Amygdala (tissue), 56 donors: ENCODE data around the gene NANS.
"Not testable (repeated sequence)": the region's sequence is repeated elsewhere in the genome, so short reads cannot be mapped to it uniquely, and the experiment has no call there.

Experiments used
- DNase-seq, 56 donors: peaks; one replicate each; lab custom pipeline; 2025; lab: John Stamatoyannopoulos, UW

NANS gene

DNA sequence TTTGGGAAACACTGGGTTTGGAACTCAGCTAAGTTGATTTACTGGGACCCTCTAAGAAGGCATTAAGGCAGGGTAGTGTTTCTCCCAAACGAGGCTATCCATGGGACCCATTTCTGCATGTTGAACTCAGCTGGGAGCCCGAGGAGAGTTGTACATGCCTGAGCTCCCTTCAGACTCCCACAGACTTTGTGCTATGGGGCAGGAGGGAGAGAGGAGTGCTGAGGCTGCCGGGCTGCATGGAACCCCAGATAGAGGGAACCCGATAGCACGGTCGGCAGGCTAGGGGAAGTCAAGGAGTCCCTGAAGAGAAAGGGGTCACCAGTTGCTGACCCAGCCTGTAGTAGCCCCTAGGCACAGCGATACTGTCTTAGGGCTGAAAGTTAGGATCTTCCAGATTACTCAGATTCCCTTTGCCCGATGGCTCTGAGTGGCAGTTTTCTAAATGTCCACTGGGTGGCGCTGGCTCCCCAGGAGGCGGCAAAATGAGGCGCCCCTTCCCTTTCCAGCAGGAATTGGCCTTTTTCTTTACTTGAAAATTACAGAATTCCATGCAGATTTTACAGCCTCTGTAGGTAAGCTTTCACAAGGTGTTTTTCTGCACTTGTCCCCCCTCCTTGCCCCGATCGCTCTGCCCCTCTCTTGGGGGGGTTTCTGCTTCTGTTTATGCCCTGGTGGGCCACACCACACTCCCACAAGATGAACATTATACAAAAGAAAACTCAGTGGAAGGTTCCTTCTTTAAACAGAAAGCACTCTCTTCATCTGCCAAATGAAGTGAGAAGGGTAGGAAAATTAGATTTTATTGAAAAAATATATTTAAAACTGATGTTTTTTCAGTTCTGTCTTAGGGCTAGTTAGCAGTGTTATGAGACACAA lies 17.8 kb downstream of the NANS start:
- peak in 39 of 56 donors; percentile 3 to 73 (median 35) for DNase-seq

DNA sequence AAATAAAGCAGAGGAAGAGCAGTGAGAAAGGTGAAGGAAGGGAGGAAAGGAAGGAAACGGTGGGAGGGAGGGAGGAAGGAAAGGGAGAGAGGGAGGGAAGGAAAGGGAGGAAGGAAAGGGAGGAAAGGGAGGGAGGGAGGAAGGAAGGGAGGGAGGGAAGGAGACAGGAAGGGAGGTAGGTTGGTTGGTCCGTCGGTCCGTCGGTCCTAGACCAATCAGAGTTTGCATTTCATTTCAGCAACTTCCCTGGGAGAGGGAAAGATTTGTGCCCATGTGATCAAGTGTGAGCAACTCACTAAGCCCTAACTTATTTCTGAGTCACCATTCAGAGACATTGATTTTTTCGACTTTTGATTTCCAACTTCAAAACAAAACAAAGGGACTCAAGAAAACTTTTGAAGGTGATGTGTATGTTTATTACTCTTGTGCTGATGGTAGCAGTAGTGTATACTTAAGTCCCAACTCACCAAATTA lies 18.8 kb downstream of the NANS start:
- DNase-seq, result no peak

DNA sequence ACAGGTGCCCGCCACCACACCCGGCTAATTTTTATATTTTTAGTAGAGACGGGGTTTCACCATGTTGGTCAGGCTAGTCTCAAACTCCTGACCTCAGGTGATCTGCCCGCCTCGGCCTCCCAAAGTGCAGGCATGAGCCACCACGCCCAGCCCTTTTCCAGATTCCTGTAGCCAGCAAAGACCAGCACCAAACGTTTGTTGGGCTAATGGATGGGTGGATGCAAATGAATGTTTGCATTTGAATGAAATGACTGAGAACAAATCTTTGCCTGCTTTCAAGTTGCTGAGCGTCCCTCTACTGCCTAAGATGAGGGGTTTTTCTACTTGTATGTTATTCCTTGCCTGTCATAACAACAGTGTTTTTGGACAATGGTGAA lies 20.0 kb downstream of the NANS start:
- DNase-seq, result not testable (repeated sequence)

DNA sequence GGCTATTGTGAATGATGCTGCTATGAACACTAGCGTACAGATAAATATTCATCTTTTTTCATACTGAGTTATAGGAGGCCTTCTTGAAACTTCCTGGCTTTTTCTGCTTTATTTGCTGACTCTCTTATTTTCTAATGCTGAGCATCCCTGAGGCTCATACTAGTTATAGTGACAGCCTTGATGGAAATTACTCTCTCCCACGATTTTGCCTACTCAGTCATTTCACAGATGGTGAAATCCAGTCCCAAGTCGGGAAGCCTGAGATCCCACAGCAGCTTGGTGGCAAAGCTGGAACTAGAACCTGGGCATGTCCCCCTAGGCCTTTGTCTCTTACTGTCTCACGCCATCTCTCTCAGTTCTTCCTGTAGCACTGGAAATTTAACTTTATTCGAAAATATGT lies 22.4 kb downstream of the NANS start:
- no peak for DNase-seq

DNA sequence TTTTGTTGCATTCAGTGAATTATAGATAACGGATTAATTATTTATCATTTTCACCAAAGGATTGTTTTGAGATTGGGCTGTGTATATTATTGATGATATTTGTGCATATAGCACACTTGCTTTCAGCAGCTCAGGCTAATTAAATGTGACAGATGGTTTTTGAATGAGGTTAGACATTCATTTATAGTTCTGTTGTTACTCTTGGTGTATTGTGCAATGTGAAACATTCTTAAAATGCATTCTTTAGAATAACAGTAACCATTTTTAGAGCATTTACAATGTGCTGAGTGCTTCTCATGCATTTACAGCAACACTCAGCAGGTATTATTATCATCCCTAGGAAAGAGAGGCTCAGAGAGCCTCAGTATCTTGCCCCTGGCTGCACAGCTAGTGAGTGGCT lies 23.8 kb downstream of the NANS start:
- no peak for DNase-seq

DNA sequence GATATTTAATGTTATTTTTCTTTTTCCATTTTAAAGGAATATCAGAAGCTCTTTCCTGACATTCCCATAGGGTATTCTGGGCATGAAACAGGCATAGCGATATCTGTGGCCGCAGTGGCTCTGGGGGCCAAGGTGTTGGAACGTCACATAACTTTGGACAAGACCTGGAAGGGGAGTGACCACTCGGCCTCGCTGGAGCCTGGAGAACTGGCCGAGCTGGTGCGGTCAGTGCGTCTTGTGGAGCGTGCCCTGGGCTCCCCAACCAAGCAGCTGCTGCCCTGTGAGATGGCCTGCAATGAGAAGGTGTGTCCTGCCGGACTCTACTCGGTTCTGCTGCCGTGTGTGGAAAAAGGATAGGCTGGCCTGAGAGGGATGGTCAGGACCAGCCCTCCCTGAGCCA lies 24.2 kb downstream of the NANS start:
- no peak for DNase-seq

DNA sequence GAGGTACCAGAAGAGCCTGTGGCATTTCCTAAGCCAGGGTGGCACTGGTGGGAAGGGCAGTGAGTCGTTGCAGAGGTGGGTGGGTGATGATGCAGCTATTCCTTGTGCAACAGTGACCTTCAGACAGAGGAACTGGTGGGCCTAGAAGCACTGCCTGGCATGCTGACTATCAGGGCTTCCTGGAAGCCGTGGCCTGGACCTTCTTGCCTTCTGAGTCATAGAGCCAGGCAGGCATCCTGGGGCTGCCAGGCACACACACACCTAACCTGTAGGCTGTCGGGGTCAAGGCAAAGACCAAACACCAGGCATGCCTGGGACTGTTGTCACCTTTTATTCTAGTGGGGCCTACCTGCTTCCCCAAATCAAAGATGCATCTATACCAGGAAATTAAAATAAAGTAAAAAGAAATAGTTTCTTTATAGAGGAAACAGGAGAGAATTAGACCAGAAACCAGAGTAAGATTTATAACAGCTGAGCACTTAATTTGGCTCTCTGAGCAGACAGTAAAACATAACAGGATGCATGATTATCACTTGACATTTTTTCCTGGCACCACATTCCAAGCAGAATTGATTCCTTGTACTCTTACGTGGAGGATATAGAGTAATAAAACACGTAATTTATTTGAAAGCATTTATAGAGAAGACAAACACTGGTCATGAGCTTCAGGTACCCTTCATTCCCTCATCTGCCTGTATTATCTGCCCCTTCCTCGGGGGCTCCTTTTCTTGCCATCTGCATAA lies 25.1 kb downstream of the NANS start:
- no peak for DNase-seq

DNA sequence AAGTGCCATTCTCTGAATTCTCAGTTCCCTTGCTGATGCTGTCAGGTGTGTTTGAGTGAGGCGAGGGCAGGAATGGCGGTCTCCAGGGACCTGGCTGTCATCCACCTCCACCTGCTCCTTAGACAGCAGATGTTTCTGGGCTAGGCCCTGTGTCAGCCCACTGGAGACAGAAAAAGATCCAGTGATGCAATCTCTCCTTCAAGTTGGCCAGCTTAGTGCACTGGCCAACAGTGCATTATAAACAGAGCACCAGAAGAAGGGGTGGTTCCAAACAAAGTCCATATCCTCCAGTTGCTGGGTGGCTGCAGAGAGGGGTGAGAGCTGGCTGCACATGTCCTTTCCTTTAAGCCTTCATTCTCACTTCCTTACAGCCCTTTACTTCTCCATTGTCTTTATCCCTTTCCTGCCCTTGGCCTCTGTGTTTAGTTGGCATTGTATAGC lies 26.5 kb downstream of the NANS start:
- DNase-seq, result no peak

DNA sequence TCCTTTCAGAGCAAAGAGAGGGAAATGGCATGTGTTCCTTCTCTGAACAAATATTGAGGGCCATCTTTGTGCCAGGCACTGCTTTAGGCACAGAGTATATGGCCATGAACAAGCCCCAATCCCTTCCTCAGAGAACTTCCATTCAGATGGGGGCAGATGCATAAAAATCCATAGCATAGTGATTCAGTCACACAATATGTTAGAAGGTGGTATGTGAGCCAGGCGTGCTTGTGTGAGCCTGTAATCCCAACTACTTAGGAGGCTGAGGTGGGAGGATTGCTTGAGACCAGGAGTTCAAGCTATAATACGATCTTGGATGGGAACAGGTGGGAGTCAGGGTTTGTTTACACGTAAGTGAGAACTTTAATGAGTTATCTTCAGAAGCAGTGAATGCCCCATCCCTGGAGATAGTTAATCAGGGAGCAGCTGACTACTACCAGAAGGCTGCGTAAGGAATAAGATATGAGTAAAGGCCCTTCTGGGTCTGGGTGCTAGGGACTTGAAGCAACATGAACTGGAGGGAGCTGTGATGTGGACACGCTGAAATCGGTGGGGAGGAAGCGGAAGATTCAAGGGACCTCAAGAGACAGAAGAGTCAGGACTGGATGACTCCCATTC lies 27.1 kb downstream of the NANS start:
- DNase-seq, result no peak

DNA sequence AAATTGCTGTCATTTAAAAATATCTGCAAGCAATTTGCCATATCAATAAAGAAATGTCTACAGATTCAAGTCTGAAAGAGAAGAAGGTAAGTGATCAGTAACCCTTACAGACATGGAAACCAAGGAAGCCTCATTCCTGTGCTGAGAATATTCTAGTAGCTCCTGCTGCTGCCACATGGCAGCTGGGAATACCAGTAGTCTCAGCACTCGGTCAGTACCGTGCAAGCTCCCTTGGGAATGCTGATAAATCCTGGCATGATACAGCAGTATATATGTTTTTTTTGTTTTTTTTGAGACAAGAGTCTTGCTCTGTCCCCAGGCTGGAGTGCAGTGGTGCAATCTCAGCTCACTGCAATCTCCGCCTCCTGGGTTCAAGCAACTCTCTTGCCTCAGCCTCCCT lies 27.9 kb downstream of the NANS start:
- no peak for DNase-seq

DNA sequence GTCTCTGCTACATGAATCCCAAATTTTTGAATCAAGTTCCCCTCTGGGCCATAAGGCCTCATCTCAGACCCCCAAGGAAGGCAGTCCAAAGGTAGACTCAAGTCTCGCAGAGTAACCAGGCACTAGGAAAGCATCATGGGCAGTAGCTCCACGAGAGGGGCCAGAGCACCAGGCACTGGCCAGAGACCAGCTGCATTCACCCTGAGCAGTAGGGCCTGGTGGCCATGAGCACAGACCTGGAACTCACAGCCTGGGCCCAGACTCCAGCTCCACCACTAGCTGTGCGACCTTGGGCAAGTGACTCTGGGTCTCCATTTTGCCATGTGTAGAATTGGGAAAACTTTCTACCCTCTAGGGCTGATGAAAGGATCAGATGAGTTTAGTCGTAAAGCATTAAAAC lies 28.5 kb downstream of the NANS start:
- no peak for DNase-seq

DNA sequence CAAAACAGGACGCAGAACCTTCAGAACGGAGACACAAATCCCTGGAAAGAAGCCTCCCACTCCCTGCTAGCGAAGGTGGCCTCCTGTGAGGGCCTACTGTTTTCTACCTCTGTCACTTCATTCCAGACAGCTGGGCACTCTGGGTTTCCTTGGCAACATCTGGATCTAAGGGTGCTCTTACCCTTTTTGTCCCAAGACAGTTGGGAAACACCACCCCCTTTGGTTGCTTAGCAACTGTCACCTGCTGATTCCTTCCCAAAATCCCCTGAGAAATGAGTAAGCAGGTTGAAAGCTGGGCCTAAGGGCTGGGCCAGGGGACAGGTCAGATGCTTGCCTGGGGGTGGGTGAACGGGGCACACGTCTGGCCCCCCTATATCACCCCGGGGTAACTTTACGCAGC lies 29.4 kb downstream of the NANS start:
- DNase-seq, result no peak

DNA sequence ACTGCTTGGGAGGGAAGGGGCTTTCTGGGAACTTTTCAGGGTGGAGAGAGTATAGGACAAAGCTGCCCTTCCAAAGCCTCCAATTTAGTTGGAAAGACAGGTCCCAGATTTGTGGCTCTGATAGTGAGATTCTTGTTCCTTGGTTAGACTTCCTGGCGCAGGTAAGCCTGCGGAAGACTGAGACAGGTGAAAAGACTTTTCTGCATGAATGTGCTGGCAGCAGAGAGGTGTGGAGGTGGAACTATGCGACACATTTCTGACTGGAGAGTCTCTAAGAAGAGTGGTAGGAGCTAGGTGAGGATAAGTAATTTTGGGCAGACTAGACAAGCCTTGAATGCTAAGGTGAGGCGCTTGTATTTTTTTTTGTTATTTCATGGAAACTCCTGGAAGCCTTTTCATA lies 29.9 kb downstream of the NANS start:
- no peak for DNase-seq

DNA sequence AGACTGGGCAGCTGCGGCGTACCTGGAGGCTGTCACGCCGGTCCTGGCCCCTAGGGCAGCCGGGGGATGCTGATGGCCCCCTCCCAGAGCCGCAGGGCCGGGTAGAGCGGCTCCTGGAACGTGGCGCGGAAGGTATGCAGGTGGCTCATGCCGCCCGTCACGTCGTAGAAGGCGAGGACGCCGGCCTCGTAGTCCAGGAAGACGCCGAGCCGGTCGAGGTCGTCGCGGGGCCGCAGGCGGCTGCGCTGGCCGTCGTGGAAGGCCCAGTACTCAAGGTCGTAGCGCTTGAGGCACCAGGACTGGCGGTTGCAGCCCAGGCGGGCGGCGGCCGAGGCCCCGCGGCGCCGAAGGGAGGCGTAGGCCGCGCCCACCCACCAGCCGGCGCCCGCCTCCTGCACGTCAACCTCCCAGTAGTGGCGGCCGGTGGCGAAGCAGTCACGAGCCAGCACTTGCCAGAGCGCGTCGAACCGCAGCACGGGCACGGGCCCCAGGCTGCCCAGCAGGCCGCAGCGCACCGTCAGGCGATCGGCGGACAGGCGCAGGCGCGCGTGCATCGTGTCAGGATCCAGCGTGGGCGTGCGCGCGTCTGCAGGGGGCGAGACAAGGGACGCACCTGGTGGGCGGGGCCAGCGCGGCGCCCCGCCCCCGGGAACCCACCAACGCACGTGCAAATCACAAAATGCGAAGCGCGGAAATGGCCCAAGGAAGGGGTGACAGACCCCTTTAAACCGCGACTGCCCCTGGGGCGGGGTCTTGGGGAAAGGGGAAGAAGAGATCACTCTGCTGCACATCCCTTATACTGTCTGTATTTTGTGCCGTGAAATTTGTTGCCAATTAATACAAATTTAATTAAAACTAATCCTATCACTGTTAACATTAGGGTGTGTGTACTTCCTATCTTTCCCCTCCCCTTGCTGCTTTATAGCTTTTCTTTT lies 31.2 kb downstream of the NANS start:
- peak in 4 of 56 donors; percentile 6 to 20 (median 12) for DNase-seq

DNA sequence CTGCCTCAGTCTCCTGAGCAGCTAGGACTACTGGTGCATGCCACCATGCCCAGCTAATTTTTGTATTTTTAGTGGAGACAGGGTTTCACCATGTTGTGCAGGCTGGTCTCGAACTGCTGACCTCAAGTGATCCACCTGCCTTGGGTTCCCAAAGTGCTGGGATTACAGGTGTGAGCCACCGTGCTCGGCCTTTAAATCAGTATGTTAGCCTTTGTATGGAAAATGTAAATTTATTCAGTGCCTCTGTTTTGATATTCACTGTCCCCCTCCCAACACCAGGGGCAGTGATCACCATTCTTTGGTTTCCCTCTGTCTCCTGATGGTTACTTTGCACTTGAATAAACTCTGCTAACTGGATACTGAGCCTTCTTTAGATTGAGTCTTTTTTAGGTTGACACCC lies 34.1 kb downstream of the NANS start:
- not testable (repeated sequence) for DNase-seq

DNA sequence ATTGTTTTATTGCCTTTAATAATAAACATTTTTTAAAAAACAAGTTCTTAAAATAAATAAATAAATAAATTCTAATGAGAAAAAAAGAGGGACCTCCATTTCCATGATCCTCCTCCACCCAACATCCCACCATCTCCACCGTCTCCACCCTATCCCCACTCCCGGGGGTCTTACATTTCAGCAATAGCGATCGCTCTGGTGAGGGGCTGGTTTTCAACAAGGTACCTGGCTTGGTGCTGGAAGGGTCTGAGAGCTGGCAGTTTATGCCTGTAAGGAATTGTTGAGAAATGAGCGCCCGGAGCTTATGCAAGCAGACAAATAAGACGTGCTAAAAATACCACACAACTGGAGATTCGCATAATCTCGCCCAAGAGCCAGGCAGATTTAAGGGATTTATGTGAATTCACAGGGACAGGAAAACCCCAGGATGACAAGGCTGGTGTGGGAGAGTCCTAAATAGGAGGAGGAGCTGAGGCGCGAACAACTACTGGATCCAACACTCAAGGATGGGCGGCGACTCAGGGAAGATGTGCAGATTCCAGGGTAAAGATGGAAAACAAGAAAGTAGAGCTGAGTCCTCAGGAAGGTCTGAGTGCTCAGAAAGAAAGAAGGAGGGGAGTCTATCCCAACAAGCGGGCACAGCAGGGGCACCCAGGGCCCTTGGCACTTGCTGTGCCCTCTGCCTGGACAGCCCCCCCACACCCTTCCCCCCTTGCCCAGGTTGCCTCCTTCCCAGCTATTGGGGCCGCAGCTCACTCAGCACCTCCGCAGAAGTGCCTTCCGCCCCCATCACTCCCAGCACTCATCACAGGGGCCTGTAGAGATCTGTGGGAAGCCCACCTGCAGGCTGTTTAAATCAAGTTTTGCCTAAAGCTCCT lies 35.4 kb downstream of the NANS start:
- peak in 23 of 56 donors; percentile 8 to 70 (median 31) for DNase-seq

DNA sequence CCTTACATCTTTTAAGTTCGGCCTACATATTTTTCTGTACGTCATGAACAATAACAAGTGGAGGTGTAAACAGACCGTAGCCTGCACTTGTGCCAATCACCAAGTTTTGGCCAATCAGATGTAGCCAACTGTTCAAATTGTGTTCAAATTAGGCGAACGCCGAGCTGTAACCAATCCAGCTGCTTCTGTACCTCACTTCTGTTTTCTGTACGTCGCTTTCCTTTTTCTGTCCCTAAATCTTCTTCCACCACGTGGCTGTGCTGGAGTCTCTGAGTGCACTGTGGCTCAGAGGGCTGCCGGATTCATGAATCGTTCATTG lies 36.0 kb downstream of the NANS start:
- DNase-seq, result peak in 3 of 56 donors; percentile 38 to 47 (median 44)

DNA sequence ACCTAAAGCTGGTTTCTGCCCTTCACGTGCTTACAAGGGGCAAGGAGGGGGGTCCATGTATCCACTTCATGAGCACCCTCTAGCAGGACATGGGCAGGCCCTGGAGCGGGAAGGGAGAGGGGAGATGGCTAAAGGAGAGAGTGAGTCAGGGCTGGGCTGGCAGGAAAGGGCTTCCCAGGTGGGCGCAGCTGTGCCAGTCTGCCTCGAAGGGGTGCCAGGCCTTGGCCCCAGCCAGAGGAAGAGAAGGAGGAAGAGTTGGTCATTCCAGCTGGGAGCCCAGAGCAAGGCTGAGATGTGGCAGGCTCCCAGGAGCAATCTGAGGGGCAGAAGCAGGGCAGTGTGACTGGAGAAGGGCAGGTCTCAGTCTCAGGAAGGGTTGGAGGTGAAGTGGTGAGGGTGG lies 37.8 kb downstream of the NANS start:
- DNase-seq, result no peak

DNA sequence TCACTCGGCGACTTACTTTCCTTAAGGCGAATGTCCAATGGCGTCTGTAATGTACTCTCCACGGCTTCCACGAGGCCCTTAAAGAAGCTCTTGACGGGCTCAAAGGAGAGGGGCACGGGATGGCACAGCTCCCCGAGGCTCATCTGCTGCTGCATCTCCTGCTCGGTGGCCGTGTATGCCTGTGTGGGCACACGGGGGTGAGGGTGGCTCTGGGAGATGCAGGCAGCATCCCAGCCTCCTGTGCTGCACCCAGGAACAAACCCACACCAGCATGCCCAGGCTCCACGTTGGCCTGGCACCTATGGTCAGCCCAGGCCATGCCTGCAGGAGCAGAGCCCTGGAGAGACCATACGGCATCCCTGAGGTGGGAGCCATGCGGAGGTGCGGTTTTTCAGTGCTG lies 38.3 kb downstream of the NANS start:
- no peak for DNase-seq
